HG02840 (cell line): ENCODE measurements around the gene LIN28B.

Source experiments
- ATAC-seq: cut with Tn5 transposase; IDR thresholded peaks from one replicate; pipeline ENCODE4 v1.9.1; 2021; ENCODE audit warnings: mild to moderate bottlenecking, moderate library complexity, moderate number of reproducible peaks; ENCODE audit not compliant: unreplicated experiment, low FRiP score

The LIN28B gene

GRCh38 chr6:105106260-105106659 is 149.4 kb downstream of the LIN28B start:
- ATAC-seq: no peak

- ATAC-seq: no peak
These were observed 150.3 kb downstream of the LIN28B start for GRCh38 chr6:105107207-105107606.

GRCh38 chr6:105108631-105109262 is 151.8 kb downstream of the LIN28B start:
- ATAC-seq: no peak

GRCh38 chr6:105109955-105110895 is 153.3 kb downstream of the LIN28B start:
- ATAC-seq: no peak

GRCh38 chr6:105111105-105111504 is 154.2 kb downstream of the LIN28B start:
- ATAC-seq: no peak

GRCh38 chr6:105111871-105112270 is 155.0 kb downstream of the LIN28B start:
- ATAC-seq: no peak

- no peak for ATAC-seq
These were observed 155.7 kb downstream of the LIN28B start for GRCh38 chr6:105112577-105112976.

- no peak for ATAC-seq
These were observed 156.5 kb downstream of the LIN28B start for GRCh38 chr6:105113422-105113821.

GRCh38 chr6:105116150-105116549 is 159.2 kb downstream of the LIN28B start:
- ATAC-seq: no peak

GRCh38 chr6:105120570-105120969 is 163.7 kb downstream of the LIN28B start:
- no peak for ATAC-seq

GRCh38 chr6:105121981-105122380 is 165.1 kb downstream of the LIN28B start:
- ATAC-seq: no peak

GRCh38 chr6:105122717-105123116 is 165.8 kb downstream of the LIN28B start:
- ATAC-seq: no peak
